T-cell (primary cell): ENCODE results near the gene PITPNC1. TPM values are rescaled to one million over a fixed set of nuclear protein-coding genes. Genes with fewer than 3 reads are reported as not detected.
"Not testable (repeated sequence)": the region's sequence is repeated elsewhere in the genome, so short reads cannot be mapped to it uniquely, and the experiment has no call there.

Experiments used
- ATAC-seq, 4 experiments: fragments of 200-7000 bp in 3 of 4; fragments of 150-1000 bp in 1 of 4; cut with Tn5 transposase; replicated peaks in 1 of 4; 1 replicate in 3 of 4; 2 replicates in 1 of 4; pipeline ENCODE4 v1.10.0; 2021; ENCODE audit warnings: moderate library complexity in 3 of 4, mild to moderate bottlenecking in 2 of 4, moderate number of reproducible peaks in 1 of 4
- CTCF ChIA-PET, 2 donors: fragments of 300-600 bp; sonication (Branson Sonifier 250); formaldehyde crosslinking; loops; one replicate each; lab custom pipeline; 2022; ENCODE audit warnings: antibody characterized with exemption in 2 of 2; lab: Charles Lee
- POLR2A ChIA-PET, 2 donors: fragments of 300-600 bp; sonication (Branson Sonifier 250); formaldehyde crosslinking; loops; one replicate each; lab custom pipeline; 2022; ENCODE audit warnings: antibody characterized with exemption in 2 of 2; lab: Charles Lee
- DNase-seq, 35 experiments: peaks; one replicate each; pipeline versions ENCODE4 v3.0.0 to v3.0.0-alpha.2; 2013 to 2023
- H3K27ac ChIP-seq: one replicate; pipeline ENCODE4 v1.5.1; 2013; ENCODE audit warnings: low read length
- H3K27me3 ChIP-seq, 2 experiments: replicated peaks in 1 of 2; 1 replicate in 1 of 2; 2 replicates in 1 of 2; pipeline versions ENCODE4 v1.6.1 to v1.7.0; 2013; ENCODE audit warnings: low read length in 1 of 2, mixed read lengths in 1 of 2; ENCODE audit not compliant: control insufficient read depth in 2 of 2, insufficient read depth in 2 of 2; ENCODE audit errors: extremely low read depth in 1 of 2
- H3K36me3 ChIP-seq, 2 donors: 1 replicate in 1 of 2; 2 replicates in 1 of 2; pipeline versions ENCODE4 v1.6.1 to v1.7.0; 2013; ENCODE audit warnings: low read length in 1 of 2; ENCODE audit not compliant: control insufficient read depth in 2 of 2, insufficient read depth in 1 of 2; ENCODE audit errors: extremely low read depth in 1 of 2
- H3K4me1 ChIP-seq, 2 experiments: 1 replicate in 1 of 2; 2 replicates in 1 of 2; pipeline versions ENCODE4 v1.6.1 to v1.7.0; 2013; ENCODE audit warnings: low read length in 2 of 2, mixed read lengths in 1 of 2; ENCODE audit not compliant: insufficient read depth in 2 of 2, control insufficient read depth in 1 of 2; ENCODE audit errors: extremely low read depth in 1 of 2
- H3K4me3 ChIP-seq, 2 donors: 1 replicate in 1 of 2; 2 replicates in 1 of 2; pipeline versions ENCODE4 v1.5.1 to v1.7.0; 2013; ENCODE audit warnings: mild to moderate bottlenecking in 2 of 2, low read length in 1 of 2, moderate library complexity in 1 of 2; ENCODE audit not compliant: control insufficient read depth in 1 of 2; ENCODE audit errors: extremely low read depth in 1 of 2
- H3K9me3 ChIP-seq: 2 replicates; pipeline ENCODE4 v1.7.0; 2013
- H3K27ac Mint-ChIP-seq, 2 donors: one replicate each; pipeline ENCODE4 v1.8.0; 2020 to 2021; ENCODE audit warnings: mild to moderate bottlenecking in 2 of 2, mixed read lengths in 2 of 2
- H3K27me3 Mint-ChIP-seq, 2 donors: one replicate each; pipeline ENCODE4 v1.8.0; 2021 to 2022; ENCODE audit warnings: mixed read lengths in 2 of 2
- H3K36me3 Mint-ChIP-seq: one replicate; pipeline ENCODE4 v1.8.0; 2021; ENCODE audit warnings: mixed read lengths
- H3K4me1 Mint-ChIP-seq, 3 donors: one replicate each; pipeline ENCODE4 v1.8.0; 2020 to 2022; ENCODE audit warnings: mixed read lengths in 3 of 3, mild to moderate bottlenecking in 1 of 3
- H3K4me3 Mint-ChIP-seq, 3 donors: one replicate each; pipeline ENCODE4 v1.8.0; 2020 to 2022; ENCODE audit warnings: mild to moderate bottlenecking in 3 of 3, mixed read lengths in 3 of 3, moderate library complexity in 3 of 3
- H3K9me3 Mint-ChIP-seq, 3 donors: one replicate each; pipeline ENCODE4 v1.8.0; 2020 to 2022; ENCODE audit warnings: mixed read lengths in 3 of 3
- WGBS: methylation state at CpG from one replicate; pipeline ENCODE4 v1.1.5; 2013; ENCODE audit warnings: missing lambda C conversion rate; ENCODE audit not compliant: insufficient coverage; 5-methylcytosine and 5-hydroxymethylcytosine counted together
- total RNA-seq, 35 experiments: library from RNA in 6 of 35; stranded (reverse) in 6 of 35; fragments of 120-200 nt in 1 of 35; gene quantifications; one replicate each; pipeline versions ENCODE4 v1.2.1 to v1.2.4 and lab custom pipeline; 2013 to 2026

Gene PITPNC1
- total RNA-seq, 5 donors from 2014 or later (not counting 1 experiment from before 2014, with no cell fraction given) = 82.6 to 132 (median 111) TPM

- H3K36me3 Mint-ChIP-seq = peaks cover 18% of the 10 kb centered on the region
These were observed 269.4 kb downstream of the PITPNC1 start for GRCh38 chr17:67646472-67646871.

GRCh38 chr17:67647482-67647881, 270.4 kb downstream of the PITPNC1 start:
- peaks cover 0 to 27% (median 17%) of the 10 kb centered on the region in 3 donors for H3K4me1 Mint-ChIP-seq
- Histone ChIP-seq H3K27ac (no peak overlapping the region), H3K4me3 (no peak overlapping the region), H3K9me3 (no peaks in the 10 kb centered on the region), H3K36me3 (peaks cover 8 to 25% of the 10 kb centered on the region in 2 donors), H3K27me3 (no peaks in the 10 kb centered on the region), H3K4me1 (peaks cover 0 to 43% of the 10 kb centered on the region in 2 experiments)
- no peak overlapping the region for H3K4me3 Mint-ChIP-seq
- POLR2A ChIA-PET = interaction anchor here in 1 of 2 donors (0.6 kb wide), 1 partner anchor 17 kb away, joined by 5 read pairs; no protein-coding TSS in a partner anchor
- peaks cover 18% of the 10 kb centered on the region for H3K36me3 Mint-ChIP-seq
- H3K9me3 Mint-ChIP-seq = no peaks in the 10 kb centered on the region
- no peak overlapping the region for H3K27ac Mint-ChIP-seq
- H3K27me3 Mint-ChIP-seq = no peaks in the 10 kb centered on the region
- ATAC-seq (no peak), DNase-seq (no peak)
- 83% methylated on average over 1 of the region's 5 CpGs for WGBS
- CTCF ChIA-PET = interaction anchor here (0.6 kb wide), 3 partner anchors 21 to 524 kb away, joined by 3 to 6 read pairs (median 3); no protein-coding TSS in a partner anchor

More at GRCh38 chr17:67646472-67646871, 269.4 kb downstream of the PITPNC1 start:
- H3K27me3 Mint-ChIP-seq = no peaks in the 10 kb centered on the region
- POLR2A ChIA-PET = interaction anchor here in 1 of 2 donors (0.5 kb wide), 1 partner anchor 124 kb away, joined by 8 read pairs; no protein-coding TSS in a partner anchor
- Histone ChIP-seq H3K4me3 (no peak overlapping the region), H3K36me3 (peaks cover 2 to 15% of the 10 kb centered on the region in 2 donors), H3K9me3 (no peaks in the 10 kb centered on the region), H3K27ac (no peak overlapping the region), H3K4me1 (peaks cover 0 to 38% of the 10 kb centered on the region in 2 experiments), H3K27me3 (no peaks in the 10 kb centered on the region)
- no peak for DNase-seq
- H3K4me3 Mint-ChIP-seq = no peak overlapping the region
- CTCF ChIA-PET = no interaction called here
- peaks cover 0 to 27% (median 15%) of the 10 kb centered on the region in 3 donors for H3K4me1 Mint-ChIP-seq
- no CpG with 5 or more reads among the region's 6 CpGs for WGBS
- ATAC-seq = no peak
- no peaks in the 10 kb centered on the region for H3K9me3 Mint-ChIP-seq
- peak overlapping the region in 1 of 2 donors; percentile 16 for H3K27ac Mint-ChIP-seq

- Histone ChIP-seq H3K36me3 (peaks cover 11 to 29% of the 10 kb centered on the region in 2 donors), H3K9me3 (no peaks in the 10 kb centered on the region), H3K27ac (no peak overlapping the region), H3K4me3 (no peak overlapping the region), H3K4me1 (peaks cover 0 to 45% of the 10 kb centered on the region in 2 experiments), H3K27me3 (no peaks in the 10 kb centered on the region)
- H3K36me3 Mint-ChIP-seq = peaks cover 25% of the 10 kb centered on the region
- peaks cover 0 to 27% (median 18%) of the 10 kb centered on the region in 3 donors for H3K4me1 Mint-ChIP-seq
- no peaks in the 10 kb centered on the region for H3K9me3 Mint-ChIP-seq
- WGBS = 95% methylated on average over 5 of the region's 6 CpGs
- H3K27ac Mint-ChIP-seq = peak overlapping the region; percentile 23 to 44
- no peak for DNase-seq
- no peaks in the 10 kb centered on the region for H3K27me3 Mint-ChIP-seq
- POLR2A ChIA-PET = interaction anchor here in 1 of 2 donors (0.6 kb wide), 1 partner anchor 16 kb away, joined by 5 read pairs; no protein-coding TSS in a partner anchor
- H3K4me3 Mint-ChIP-seq = no peak overlapping the region
- no peak for ATAC-seq
- CTCF ChIA-PET = interaction anchor here in 1 of 2 donors (0.6 to 1.0 kb wide), 3 partner anchors 10 to 40 kb away, joined by 3 read pairs; no protein-coding TSS in a partner anchor
These were observed 271.2 kb downstream of the PITPNC1 start for GRCh38 chr17:67648032-67648905.

- WGBS = 100% methylated on average over 3 of the region's 3 CpGs
- DNase-seq, H3K4me3 ChIP-seq, H3K27ac ChIP-seq, POLR2A ChIA-PET, ATAC-seq, H3K9me3 Mint-ChIP-seq, H3K27me3 ChIP-seq, H3K9me3 ChIP-seq, H3K4me3 Mint-ChIP-seq, H3K27me3 Mint-ChIP-seq: not testable (repeated sequence)
- CTCF ChIA-PET = interaction anchor here in 1 of 2 donors (1.0 kb wide), 1 partner anchor 41 kb away, joined by 3 read pairs; no protein-coding TSS in a partner anchor
- Histone ChIP-seq H3K4me1 (peaks cover 0 to 45% of the 10 kb centered on the region in 2 experiments), H3K36me3 (peaks cover 11 to 36% of the 10 kb centered on the region in 2 donors)
- H3K36me3 Mint-ChIP-seq = peaks cover 31% of the 10 kb centered on the region
- H3K4me1 Mint-ChIP-seq = peaks cover 0 to 27% (median 18%) of the 10 kb centered on the region in 3 donors
- peak overlapping the region in 1 of 2 donors; percentile 23 for H3K27ac Mint-ChIP-seq
These were observed 271.8 kb downstream of the PITPNC1 start for GRCh38 chr17:67648906-67649295.

- Histone ChIP-seq H3K36me3 (peaks cover 12 to 33% of the 10 kb centered on the region in 2 donors), H3K4me3 (no peak overlapping the region), H3K27ac (no peak overlapping the region), H3K9me3 (no peaks in the 10 kb centered on the region), H3K27me3 (no peaks in the 10 kb centered on the region), H3K4me1 (peaks cover 0 to 51% of the 10 kb centered on the region in 2 experiments)
- Mint-ChIP-seq H3K4me1 (peaks cover 0 to 30% (median 16%) of the 10 kb centered on the region in 3 donors), H3K27ac (no peak overlapping the region), H3K9me3 (no peaks in the 10 kb centered on the region), H3K27me3 (no peaks in the 10 kb centered on the region), H3K36me3 (peaks cover 31% of the 10 kb centered on the region), H3K4me3 (no peak overlapping the region)
- CTCF ChIA-PET = no interaction called here
- no peak for DNase-seq
- POLR2A ChIA-PET = no interaction called here
- WGBS = no CpG with 5 or more reads among the region's 3 CpGs
- ATAC-seq = no peak
These were observed 272.8 kb downstream of the PITPNC1 start for GRCh38 chr17:67649891-67650290.

GRCh38 chr17:67651218-67651579, 274.1 kb downstream of the PITPNC1 start:
- WGBS = 75% methylated on average over 1 of the region's 7 CpGs
- not testable (repeated sequence) for ATAC-seq, H3K27me3 ChIP-seq, DNase-seq, H3K27me3 Mint-ChIP-seq, H3K9me3 Mint-ChIP-seq, H3K4me3 Mint-ChIP-seq, H3K27ac ChIP-seq, H3K9me3 ChIP-seq, H3K4me3 ChIP-seq
- ChIA-PET POLR2A (interaction anchor here (0.6 to 0.7 kb wide), 2 partner anchors 26 to 977 kb away, joined by 4 read pairs; no protein-coding TSS in a partner anchor), CTCF (interaction anchor here in 1 of 2 donors (0.5 to 0.6 kb wide), 2 partner anchors 55 to 185 kb away, joined by 3 to 4 read pairs; no protein-coding TSS in a partner anchor)
- H3K36me3 ChIP-seq = peaks cover 16 to 27% of the 10 kb centered on the region in 2 donors
- peaks cover 30% of the 10 kb centered on the region for H3K36me3 Mint-ChIP-seq
- H3K4me1 ChIP-seq = peaks cover 0 to 62% of the 10 kb centered on the region in 2 experiments
- H3K27ac Mint-ChIP-seq = peak overlapping the region in 1 of 2 donors; percentile 73
- H3K4me1 Mint-ChIP-seq = peaks cover 2 to 32% (median 16%) of the 10 kb centered on the region in 3 donors
